HFF-Myc (cell line): ENCODE measurements around the gene PKLR.
A peak's percentile ranks its signal among the peaks of the same experiment; 100 is the strongest.

Source experiments
- DNase-seq: peaks from one replicate; pipeline ENCODE4 v3.0.0-alpha.2; 2011; ENCODE audit warnings: low read depth; ENCODE audit errors: extremely low read depth
- H3K4me3 ChIP-seq: replicated peaks from 2 replicates; pipeline ENCODE4 v1.5.1; 2011; ENCODE audit warnings: low read depth, mild to moderate bottlenecking, control low read depth, low read length
- TF ChIP-seq, protein P1 (sequence below): IDR thresholded peaks from 2 replicates; pipeline ENCODE4 v1.5.1; 2012; ENCODE audit warnings: mild to moderate bottlenecking, low read depth, low read length, control low read depth; ENCODE audit errors: missing control alignments

PKLR gene

DNA sequence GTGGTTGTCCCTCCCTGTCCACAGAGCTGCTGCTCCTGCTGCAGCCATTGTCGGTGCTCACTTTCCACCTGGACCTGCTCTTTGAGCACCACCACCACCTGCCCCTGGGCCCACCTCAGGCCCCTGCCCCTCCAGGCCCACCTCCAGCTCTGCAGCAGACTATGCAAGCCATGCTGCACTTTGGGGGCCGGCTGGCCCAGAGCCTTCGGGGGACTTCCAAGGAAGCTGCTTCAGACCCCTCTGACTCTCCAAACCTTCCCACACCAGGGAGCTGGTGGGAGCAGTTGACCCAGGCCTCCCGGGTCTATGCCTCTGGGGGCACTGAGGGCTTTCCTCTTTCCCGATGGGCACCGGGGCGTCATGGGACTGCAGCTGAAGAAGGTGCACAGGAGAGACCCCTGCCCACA is 25.4 kb upstream of the PKLR start:
- TF ChIP-seq, protein P1, sequence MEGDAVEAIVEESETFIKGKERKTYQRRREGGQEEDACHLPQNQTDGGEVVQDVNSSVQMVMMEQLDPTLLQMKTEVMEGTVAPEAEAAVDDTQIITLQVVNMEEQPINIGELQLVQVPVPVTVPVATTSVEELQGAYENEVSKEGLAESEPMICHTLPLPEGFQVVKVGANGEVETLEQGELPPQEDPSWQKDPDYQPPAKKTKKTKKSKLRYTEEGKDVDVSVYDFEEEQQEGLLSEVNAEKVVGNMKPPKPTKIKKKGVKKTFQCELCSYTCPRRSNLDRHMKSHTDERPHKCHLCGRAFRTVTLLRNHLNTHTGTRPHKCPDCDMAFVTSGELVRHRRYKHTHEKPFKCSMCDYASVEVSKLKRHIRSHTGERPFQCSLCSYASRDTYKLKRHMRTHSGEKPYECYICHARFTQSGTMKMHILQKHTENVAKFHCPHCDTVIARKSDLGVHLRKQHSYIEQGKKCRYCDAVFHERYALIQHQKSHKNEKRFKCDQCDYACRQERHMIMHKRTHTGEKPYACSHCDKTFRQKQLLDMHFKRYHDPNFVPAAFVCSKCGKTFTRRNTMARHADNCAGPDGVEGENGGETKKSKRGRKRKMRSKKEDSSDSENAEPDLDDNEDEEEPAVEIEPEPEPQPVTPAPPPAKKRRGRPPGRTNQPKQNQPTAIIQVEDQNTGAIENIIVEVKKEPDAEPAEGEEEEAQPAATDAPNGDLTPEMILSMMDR, result no peak
- no peak for DNase-seq
- no peak overlapping the region for H3K4me3 ChIP-seq

- H3K4me3 ChIP-seq, result peak overlapping the region; percentile 86
- DNase-seq, result no peak
- TF ChIP-seq, protein P1, result no peak
Observed at GRCh38 chr1:155326020-155326526, 24.8 kb upstream of the PKLR start.

DNA sequence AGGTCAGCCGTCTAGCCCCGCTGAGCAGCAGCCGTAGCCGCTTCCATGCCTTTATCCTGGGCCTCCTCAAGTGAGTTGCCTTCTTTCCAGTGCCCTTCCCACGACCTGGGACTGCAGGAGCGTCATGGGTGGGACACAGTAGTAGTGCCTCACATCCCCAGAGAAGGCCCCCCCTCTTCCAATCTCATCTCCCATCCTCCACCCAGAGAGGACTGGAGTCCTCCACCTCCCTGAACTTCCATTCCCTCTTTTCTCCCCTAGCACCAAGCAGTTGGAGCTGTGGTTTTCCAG is 24.3 kb upstream of the PKLR start:
- H3K4me3 ChIP-seq, result peak overlapping the region; percentile 86
- TF ChIP-seq, protein P1, result no peak
- DNase-seq, result no peak

GRCh38 chr1:155324717-155325602 is 23.7 kb upstream of the PKLR start:
- H3K4me3 ChIP-seq, result peak overlapping the region; percentile 86
- TF ChIP-seq, protein P1, result peak; percentile 28
- no peak for DNase-seq

GRCh38 chr1:155324037-155324716 is 22.9 kb upstream of the PKLR start:
- DNase-seq, result peak; percentile 75
- TF ChIP-seq, protein P1, result no peak

GRCh38 chr1:155323729-155324036 is 22.4 kb upstream of the PKLR start:
- DNase-seq, result peak; percentile 48
- peak overlapping the region; percentile 86 for H3K4me3 ChIP-seq
- TF ChIP-seq, protein P1, result no peak

More at GRCh38 chr1:155324037-155324716, 22.9 kb upstream of the PKLR start:
- peak overlapping the region; percentile 86 for H3K4me3 ChIP-seq
